ENCODE measurements around the gene PODN.

Gene PODN

DNA sequence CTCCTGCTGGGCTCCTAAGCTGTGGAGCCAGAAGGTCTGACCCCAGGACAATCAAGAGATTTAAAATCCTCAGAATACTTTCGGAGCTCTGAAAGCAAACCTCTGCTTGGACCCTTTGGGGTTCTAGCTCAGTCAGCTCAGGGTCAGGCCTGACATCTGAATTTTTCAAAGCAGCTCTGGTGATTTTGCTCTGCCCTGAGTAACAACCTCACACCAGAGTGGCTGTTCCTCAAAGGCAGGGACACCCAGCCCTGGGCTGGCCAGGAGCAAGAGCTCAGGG is 68.5 kb downstream of the PODN start:
- no peak for DNase-seq (ENCODE audit: low read depth in 2 of 3, low spot score in 1 of 3)

DNA sequence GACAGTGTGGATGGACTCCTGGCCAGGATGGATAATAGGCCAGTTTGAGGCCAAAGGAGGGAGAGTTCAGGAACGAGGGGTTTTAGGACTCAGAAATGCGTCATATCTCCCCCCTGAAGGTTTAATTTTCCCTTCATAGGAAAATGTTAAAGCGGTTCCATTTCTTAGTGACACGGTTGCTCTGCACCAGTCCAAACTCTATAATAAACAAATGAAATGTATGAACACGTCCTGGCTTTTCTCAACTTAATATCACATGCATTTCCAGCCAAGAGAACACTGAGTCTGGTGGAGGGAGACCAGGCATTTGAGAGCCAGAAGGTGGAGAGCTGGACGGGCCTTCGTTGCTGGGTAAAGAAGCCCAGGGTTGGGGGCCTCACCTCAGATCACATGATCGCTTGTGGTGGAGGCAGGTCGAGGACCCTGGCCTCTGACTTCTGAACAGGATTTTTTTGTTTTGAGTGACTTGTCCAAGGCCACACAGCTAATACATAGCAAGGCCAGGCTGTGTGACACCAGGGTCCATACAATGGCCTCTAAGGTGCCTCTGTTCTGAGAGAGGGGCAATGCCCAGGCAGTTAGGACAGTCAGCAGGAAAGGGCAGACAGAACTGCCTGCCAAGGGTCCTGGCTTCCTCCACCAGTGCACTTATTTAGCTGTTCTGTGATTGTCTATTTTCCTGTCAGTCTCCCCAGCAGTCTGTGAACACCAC is 69.0 kb downstream of the PODN start:
- DNase-seq (ENCODE audit: low read depth in 2 of 3, low spot score in 1 of 3): no peak

DNA sequence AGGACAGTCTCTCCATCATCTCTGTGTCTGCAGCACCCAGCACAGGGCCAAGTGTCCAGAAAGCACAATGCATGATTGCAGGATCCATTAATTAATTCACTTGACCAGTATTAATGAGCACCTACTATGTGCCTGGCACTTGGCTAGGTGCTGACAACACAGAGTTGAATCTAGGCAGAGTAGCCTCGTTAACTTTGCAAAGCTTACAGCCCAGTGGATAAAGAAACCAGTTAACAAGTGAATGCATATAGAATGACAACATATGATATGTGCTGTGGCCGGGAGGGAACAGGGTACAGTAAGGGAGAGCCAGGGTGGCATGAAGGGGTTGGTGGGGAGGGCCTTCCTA is 69.6 kb downstream of the PODN start:
- no peak for DNase-seq (ENCODE audit: low read depth in 2 of 3, low spot score in 1 of 3)

DNA sequence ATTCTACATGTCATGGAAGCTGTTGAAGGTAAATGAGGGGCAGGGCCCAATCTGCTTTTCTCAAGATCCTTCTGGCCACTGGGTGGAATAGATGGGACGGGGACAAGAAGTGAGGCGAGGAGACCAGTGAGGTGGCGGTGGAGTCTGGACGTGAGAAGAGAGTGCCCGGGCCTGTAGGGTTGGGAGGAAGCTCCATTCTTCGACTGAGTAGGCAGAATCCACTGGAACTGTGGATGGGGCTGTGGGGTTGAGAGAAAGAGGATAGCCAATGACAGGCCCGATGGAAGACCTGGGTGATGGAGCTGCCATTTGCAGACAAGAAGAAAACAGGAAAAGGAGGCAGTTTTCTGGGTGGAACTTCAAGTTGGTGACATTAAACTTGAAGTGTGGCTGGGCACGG is 70.2 kb downstream of the PODN start:
- no peak for DNase-seq (ENCODE audit: low read depth in 2 of 3, low spot score in 1 of 3)

DNA sequence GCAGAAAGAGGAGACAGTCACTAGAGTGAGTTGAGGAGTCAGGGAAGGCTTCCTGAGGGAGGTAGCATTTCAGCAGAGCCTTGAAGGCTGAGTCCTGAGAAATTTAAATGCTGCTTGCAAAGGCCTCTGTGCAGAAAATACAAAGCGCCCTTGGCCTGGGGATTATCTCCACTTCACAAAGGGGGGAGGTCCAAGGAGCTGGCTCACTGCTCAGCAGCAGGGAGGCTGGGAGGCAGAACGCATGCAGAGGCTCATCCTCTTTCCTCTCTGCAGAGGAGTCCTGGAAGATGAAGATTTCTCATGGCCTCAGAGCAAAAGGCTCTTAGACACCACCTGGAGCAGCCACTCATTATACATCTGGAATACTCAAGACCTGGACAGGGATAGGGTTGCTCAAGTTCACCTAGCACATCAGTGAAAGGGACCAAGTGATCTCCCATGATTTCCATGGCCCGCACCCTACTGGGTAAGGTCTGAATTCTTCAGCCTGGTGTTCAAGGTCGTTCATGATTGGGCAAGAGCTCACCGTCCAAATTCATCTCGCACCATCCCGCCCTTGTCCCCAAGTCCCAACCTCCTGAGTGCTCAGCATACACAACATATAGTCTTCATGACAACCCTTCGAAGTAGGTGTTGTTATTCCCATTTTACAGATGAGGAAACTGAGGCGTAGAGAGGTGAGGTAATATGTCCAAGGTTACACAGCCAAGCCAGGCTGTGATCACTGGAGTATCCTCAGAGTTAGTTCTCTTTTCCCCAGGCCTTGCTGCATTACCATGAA is 71.4 kb downstream of the PODN start:
- DNase-seq (ENCODE audit: low read depth in 2 of 3, low spot score in 1 of 3): no peak

DNA sequence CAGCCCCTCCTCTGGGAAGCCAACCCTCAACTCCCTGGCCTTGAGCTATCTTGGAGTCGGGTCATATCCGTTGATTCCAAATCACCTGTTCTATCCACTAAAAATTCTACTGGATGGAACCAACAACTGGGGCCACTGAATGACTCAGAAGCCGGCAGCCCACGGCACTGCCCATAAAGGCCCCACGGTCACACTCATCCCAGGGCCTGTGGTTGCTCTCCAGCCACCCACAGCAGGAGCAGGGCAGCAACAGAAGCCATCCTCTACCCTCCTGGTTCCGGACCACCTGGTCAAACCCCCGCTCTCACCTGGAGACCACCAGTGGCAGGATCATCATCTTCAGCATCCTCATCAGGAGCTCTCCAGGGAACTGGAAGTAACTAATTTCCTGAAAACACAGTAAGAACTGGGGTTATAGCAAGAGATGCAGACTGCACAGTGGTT is 72.1 kb downstream of the PODN start:
- no peak for DNase-seq (ENCODE audit: low read depth in 2 of 3, low spot score in 1 of 3)
